HFFc6 (cell line): ENCODE measurements around the gene GRB10. TPM values are rescaled to one million over a fixed set of nuclear protein-coding genes. Genes with fewer than 3 reads are reported as not detected.

Experiments used
- DNase-seq: peaks from one replicate; pipeline ENCODE4 v3.0.0-alpha.2; 2018
- H3K27ac Mint-ChIP-seq: 2 replicates; pipeline ENCODE4 v1.8.0; 2020; ENCODE audit warnings: mild to moderate bottlenecking, mixed read lengths
- H3K27me3 Mint-ChIP-seq: 2 replicates; pipeline ENCODE4 v1.8.0; 2021; ENCODE audit warnings: mild to moderate bottlenecking, moderate library complexity, mixed read lengths; ENCODE audit not compliant: insufficient read depth
- H3K36me3 Mint-ChIP-seq: 2 replicates; pipeline ENCODE4 v1.8.0; 2021; ENCODE audit warnings: low read depth, mixed read lengths
- H3K4me1 Mint-ChIP-seq: 2 replicates; pipeline ENCODE4 v1.8.0; 2020; ENCODE audit warnings: low read depth, mixed read lengths
- H3K4me3 Mint-ChIP-seq: 2 replicates; pipeline ENCODE4 v1.8.0; 2020; ENCODE audit warnings: mild to moderate bottlenecking, moderate library complexity, mixed read lengths
- H3K9me3 Mint-ChIP-seq: 2 replicates; pipeline ENCODE4 v1.8.0; 2020; ENCODE audit warnings: mild to moderate bottlenecking, mixed read lengths
- total RNA-seq, 6 experiments: library from RNA; stranded (reverse); fragmentation: NEBNext Ultra II Directional; extraction: Animal tissue kit (Norgen Biotek cat#: 25700); gene quantifications; 2 replicates in 1 of 6; 3 replicates in 5 of 6; pipeline ENCODE4 v1.2.3, GENCODE V29; 2021
- TF ChIP-seq, protein P1 (sequence below): fragments of 200-600 bp; sonication (generic); IDR thresholded peaks from 2 replicates; pipeline ENCODE4 v1.5.0; 2021; ENCODE audit warnings: antibody characterized with exemption, mild to moderate bottlenecking

Gene GRB10
- total RNA-seq, 6 experiments from 2014 or later = 13.6 to 17.8 (median 14.8) TPM

DNA sequence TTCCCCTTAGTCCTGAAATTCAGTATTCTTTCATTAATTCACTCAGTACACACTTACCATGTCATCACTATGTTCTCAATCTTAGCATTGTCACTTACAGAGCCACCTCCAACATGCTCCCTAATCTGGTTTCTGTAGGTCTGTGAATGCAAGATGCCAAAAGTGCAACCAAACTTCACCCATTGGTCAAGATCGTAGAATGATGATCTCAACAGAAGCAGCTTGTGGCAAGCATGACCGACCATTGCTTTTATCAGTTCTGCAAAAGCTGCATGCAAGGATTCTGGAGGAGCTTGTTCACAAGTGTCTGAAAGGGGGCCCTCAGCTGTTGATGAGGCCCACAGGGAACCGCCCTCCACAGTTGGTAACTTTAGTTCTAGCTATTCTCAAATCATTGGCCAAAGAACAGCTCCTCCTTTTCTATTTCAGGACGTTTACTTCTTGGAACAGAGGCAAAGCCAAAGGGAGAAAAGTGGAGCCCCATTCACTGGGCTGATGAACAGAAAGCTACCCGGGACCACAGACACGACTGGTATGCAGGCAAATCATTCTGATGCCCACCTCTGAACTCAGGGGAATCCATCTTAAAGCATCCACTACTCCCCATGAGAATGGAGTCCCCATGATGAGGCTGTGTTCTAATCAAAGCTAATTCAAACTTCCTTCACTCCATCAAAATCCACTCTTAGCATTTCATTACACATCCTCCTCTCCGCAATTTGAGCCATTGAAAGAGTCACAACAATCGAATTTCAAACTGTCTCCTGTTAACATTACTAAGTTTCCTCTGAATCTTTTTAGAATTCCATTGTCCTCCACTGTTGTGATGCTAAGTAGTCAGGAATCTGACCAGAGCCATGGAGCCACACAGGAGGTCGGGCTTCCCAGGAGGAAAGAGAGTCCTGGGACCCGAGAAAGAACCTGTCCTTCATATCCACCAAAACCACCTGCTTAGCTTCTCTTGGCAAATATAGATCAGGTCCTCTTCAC lies 13.9 kb downstream of the GRB10 start:
- Mint-ChIP-seq H3K9me3 (no peaks in the 10 kb centered on the region; the same call in 1 of the 2 replicates), H3K27ac (no peak overlapping the region), H3K36me3 (peaks cover 8% of the 10 kb centered on the region; the same call in 1 of the 2 replicates), H3K4me1 (no peaks in the 10 kb centered on the region), H3K27me3 (no peaks in the 10 kb centered on the region; the same call in 1 of the 2 replicates), H3K4me3 (no peak overlapping the region)
- DNase-seq = no peak
- TF ChIP-seq, protein P1, sequence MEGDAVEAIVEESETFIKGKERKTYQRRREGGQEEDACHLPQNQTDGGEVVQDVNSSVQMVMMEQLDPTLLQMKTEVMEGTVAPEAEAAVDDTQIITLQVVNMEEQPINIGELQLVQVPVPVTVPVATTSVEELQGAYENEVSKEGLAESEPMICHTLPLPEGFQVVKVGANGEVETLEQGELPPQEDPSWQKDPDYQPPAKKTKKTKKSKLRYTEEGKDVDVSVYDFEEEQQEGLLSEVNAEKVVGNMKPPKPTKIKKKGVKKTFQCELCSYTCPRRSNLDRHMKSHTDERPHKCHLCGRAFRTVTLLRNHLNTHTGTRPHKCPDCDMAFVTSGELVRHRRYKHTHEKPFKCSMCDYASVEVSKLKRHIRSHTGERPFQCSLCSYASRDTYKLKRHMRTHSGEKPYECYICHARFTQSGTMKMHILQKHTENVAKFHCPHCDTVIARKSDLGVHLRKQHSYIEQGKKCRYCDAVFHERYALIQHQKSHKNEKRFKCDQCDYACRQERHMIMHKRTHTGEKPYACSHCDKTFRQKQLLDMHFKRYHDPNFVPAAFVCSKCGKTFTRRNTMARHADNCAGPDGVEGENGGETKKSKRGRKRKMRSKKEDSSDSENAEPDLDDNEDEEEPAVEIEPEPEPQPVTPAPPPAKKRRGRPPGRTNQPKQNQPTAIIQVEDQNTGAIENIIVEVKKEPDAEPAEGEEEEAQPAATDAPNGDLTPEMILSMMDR = no peak

DNA sequence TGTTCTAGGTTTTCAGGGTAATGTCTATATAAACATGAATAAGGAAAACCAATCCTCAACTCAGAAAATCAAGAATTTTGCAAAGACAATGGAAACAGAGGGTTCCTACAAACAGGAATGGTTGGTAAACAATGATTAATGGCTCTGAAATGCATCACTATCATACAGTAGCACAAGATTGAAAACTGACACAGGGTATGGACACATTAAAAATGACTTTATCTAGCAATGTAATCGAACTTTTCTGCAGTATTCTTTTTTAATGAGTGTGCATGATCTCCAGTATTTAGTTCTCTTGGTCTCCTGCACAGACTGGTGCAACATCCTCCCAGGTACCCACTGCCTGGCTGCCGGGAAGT lies 15.9 kb downstream of the GRB10 start:
- TF ChIP-seq, protein P1 = no peak
- Mint-ChIP-seq H3K4me1 (no peaks in the 10 kb centered on the region), H3K9me3 (no peaks in the 10 kb centered on the region), H3K36me3 (no peaks in the 10 kb centered on the region), H3K27ac (no peak overlapping the region), H3K4me3 (no peak overlapping the region), H3K27me3 (no peaks in the 10 kb centered on the region; the same call in 1 of the 2 replicates)
- DNase-seq = no peak

GRCh38 chr7:50766106-50766848 lies 16.4 kb downstream of the GRB10 start:
- Mint-ChIP-seq H3K4me3 (no peak overlapping the region), H3K27ac (no peak overlapping the region), H3K27me3 (no peaks in the 10 kb centered on the region; the same call in 1 of the 2 replicates), H3K9me3 (no peaks in the 10 kb centered on the region), H3K36me3 (no peaks in the 10 kb centered on the region), H3K4me1 (no peaks in the 10 kb centered on the region)
- no peak for DNase-seq
- TF ChIP-seq, protein P1 = no peak

DNA sequence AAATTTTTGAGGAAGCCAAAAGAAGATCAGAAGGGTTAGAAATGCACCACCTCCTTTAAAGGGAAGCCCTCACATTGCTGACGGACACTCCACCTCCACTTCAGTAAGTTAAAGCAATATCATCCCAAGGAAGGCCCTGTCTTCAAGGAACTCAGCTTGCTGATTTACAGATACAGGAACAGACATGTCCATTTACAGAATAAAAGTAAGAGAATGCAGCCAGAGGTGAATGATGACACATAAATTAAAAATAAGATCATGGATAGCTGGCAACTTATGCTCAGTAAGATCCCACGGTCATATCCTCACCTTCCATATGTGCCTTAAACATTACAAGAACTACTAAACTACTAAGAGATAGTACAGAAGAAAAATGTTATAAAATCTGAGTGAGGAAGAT lies 20.4 kb downstream of the GRB10 start:
- H3K27ac Mint-ChIP-seq = no peak overlapping the region
- H3K9me3 Mint-ChIP-seq = no peaks in the 10 kb centered on the region
- no peaks in the 10 kb centered on the region for H3K4me1 Mint-ChIP-seq
- TF ChIP-seq, protein P1 = no peak
- H3K4me3 Mint-ChIP-seq = no peak overlapping the region
- no peaks in the 10 kb centered on the region for H3K36me3 Mint-ChIP-seq
- no peak for DNase-seq
- no peaks in the 10 kb centered on the region; the same call in 1 of the 2 replicates for H3K27me3 Mint-ChIP-seq

GRCh38 chr7:50761713-50762112 lies 21.0 kb downstream of the GRB10 start:
- no peaks in the 10 kb centered on the region for H3K36me3 Mint-ChIP-seq
- H3K4me1 Mint-ChIP-seq = no peaks in the 10 kb centered on the region
- no peaks in the 10 kb centered on the region for H3K9me3 Mint-ChIP-seq
- H3K27ac Mint-ChIP-seq = no peak overlapping the region
- H3K27me3 Mint-ChIP-seq = no peaks in the 10 kb centered on the region; the same call in 1 of the 2 replicates
- TF ChIP-seq, protein P1 = no peak
- no peak overlapping the region for H3K4me3 Mint-ChIP-seq
- no peak for DNase-seq
